SK-N-SH (cell line): ENCODE data around the gene TUBD1.

ENCODE experiments used
- CTCF ChIP-seq: fragments of 200-600 bp; sonication (generic); IDR thresholded peaks from 2 replicates; pipeline ENCODE4 v1.6.1; 2017; ENCODE audit warnings: antibody characterized with exemption, mild to moderate bottlenecking, moderate library complexity
- NFIC ChIP-seq: IDR thresholded peaks from 2 replicates; pipeline ENCODE4 v1.4.0; 2012; ENCODE audit warnings: borderline replicate concordance
- NRF1 ChIP-seq: IDR thresholded peaks from 2 replicates; pipeline ENCODE4 v1.6.1; 2012; ENCODE audit warnings: low read depth, mild to moderate bottlenecking, low read length
- PBX3 ChIP-seq: IDR thresholded peaks from 2 replicates; pipeline ENCODE4; 2012
- POLR2AphosphoS5 ChIP-seq: IDR thresholded peaks from 2 replicates; pipeline ENCODE4 v1.6.1; 2012; ENCODE audit warnings: low read depth, low read length
- RAD21 ChIP-seq: IDR thresholded peaks from 2 replicates; pipeline ENCODE4 v1.6.1; 2012; ENCODE audit warnings: mild to moderate bottlenecking, low read length
- SIN3A ChIP-seq: IDR thresholded peaks from 2 replicates; pipeline ENCODE4 v1.6.1; 2012; ENCODE audit warnings: low read depth, mild to moderate bottlenecking, low read length, moderate library complexity, borderline replicate concordance
- SMC3 ChIP-seq: IDR thresholded peaks from 2 replicates; pipeline ENCODE4 v1.6.1; 2012; ENCODE audit warnings: low read depth, low read length, improper control_type of control experiment
- TEAD4 ChIP-seq: IDR thresholded peaks from 2 replicates; pipeline ENCODE4 v1.4.0; 2012; ENCODE audit warnings: mild to moderate bottlenecking, borderline replicate concordance; ENCODE audit not compliant: insufficient read depth

GRCh38 chr17:59826706-59827453, 65.9 kb downstream of the TUBD1 start:
- TF ChIP-seq POLR2AphosphoS5 (no peak), NFIC (no peak), SMC3 (no peak), SIN3A (no peak), PBX3 (no peak), NRF1 (no peak), CTCF (no peak), TEAD4 (no peak), RAD21 (no peak)
